ENCODE measurements around the gene FLII.
"Not testable (repeated sequence)": the region's sequence is repeated elsewhere in the genome, so short reads cannot be mapped to it uniquely, and the experiment has no call there.

DNA sequence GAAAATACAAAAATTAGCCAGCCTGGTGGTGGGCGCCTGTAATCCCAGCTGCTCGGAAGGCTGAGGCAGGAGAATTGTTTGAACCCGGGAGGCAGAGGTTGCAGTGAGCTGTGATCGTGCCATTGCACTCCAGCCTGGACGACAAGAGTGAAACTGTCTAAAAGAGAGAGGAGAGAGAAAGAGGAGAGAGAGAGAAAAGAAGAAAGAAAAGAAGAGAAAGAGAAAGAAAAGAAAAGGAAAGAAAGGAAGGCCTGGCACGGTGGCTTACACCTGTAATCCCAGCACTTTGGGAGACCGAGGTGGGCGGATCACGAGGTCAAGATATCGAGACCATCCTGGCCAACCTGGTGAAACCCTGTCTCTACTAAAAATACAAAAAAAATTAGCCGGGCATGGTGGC lies 41.6 kb downstream of the FLII start:
- not testable (repeated sequence) for TF ChIP-seq POLR2A, POLR2AphosphoS5, TAF1, POU2F2 (IDR thresholded peaks at IDR 0.05; ENCODE audit: low read depth, low read length)

All from GM12891 (cell line).